ENCODE results near the gene SEC14L1. TPM values are rescaled to one million over a fixed set of nuclear protein-coding genes. Genes with fewer than 3 reads are reported as not detected.

SEC14L1 gene
- total RNA-seq, 1 experiment from 2014 or later = 58.6 TPM

- H3K27ac ChIP-seq (ENCODE audit: insufficient read length, low read depth, low read length) = no peak overlapping the region
Observed at GRCh38 chr17:77242118-77242851, 101.5 kb downstream of the SEC14L1 start.

More at GRCh38 chr17:77242118-77242851, 101.5 kb downstream of the SEC14L1 start:
- H2AK5ac ChIP-seq (ENCODE audit: insufficient read length, low read length) = no peak overlapping the region
- H3K27me3 Mint-ChIP-seq (ENCODE audit: low read depth) = peaks cover 6% of the 10 kb centered on the region
- no peak overlapping the region for H3K14ac ChIP-seq (ENCODE audit: insufficient read depth, low read length)
- no peak for DNase-seq
- no peak overlapping the region for H2BK120ac ChIP-seq (ENCODE audit: low read depth, low read length, poor library complexity, severe bottlenecking)
- no peak overlapping the region for H3K4ac ChIP-seq (ENCODE audit: low read depth, low read length)
- no peak overlapping the region for H2AFZ ChIP-seq (ENCODE audit: low read length)
- no peaks in the 10 kb centered on the region for H3K79me1 ChIP-seq (ENCODE audit: insufficient read depth, low read depth, low read length, poor library complexity, severe bottlenecking)
- H3K4me3 Mint-ChIP-seq = no peak overlapping the region
- H3K9ac ChIP-seq (ENCODE audit: extremely low read depth, insufficient read length, low read length) = no peak overlapping the region
- no CpG with 5 or more reads among the region's 23 CpGs for WGBS (ENCODE audit: extremely low coverage, insufficient read length, low lambda C conversion rate)
- H3K23me2 ChIP-seq (ENCODE audit: insufficient read length, low read depth, low read length, poor library complexity, severe bottlenecking) = peaks cover 3% of the 10 kb centered on the region
- no peak overlapping the region for H3K56ac ChIP-seq (ENCODE audit: insufficient read length, low read depth, low read length)
- no peak overlapping the region for H3K18ac ChIP-seq (ENCODE audit: insufficient read length, low read depth, low read length)
- no peaks in the 10 kb centered on the region for H3K36me3 Mint-ChIP-seq (ENCODE audit: insufficient read depth in 1 of 3, low read depth in 3 of 3)
- H2BK15ac ChIP-seq (ENCODE audit: low read depth, low read length) = no peak overlapping the region
- no peak overlapping the region for H2BK12ac ChIP-seq (ENCODE audit: insufficient read length, low read depth, low read length)
- H3K27me3 ChIP-seq (ENCODE audit: insufficient read depth, low read length) = no peaks in the 10 kb centered on the region
- H3T11ph ChIP-seq (ENCODE audit: low read length) = no peak overlapping the region
- no peak overlapping the region for H2BK5ac ChIP-seq (ENCODE audit: insufficient read length, low read length)
- H4K5ac ChIP-seq (ENCODE audit: insufficient read length, low read depth, low read length) = no peak overlapping the region
- no peaks in the 10 kb centered on the region for H3K9me3 ChIP-seq (ENCODE audit: control insufficient read depth, low read depth, low read length)
- H3K9me3 Mint-ChIP-seq = peaks cover 0 to 5% of the 10 kb centered on the region in 2 experiments; a peak in 1 of 5 replicates
- H4K8ac ChIP-seq (replicated peaks; ENCODE audit: insufficient read length, low read depth, low read length) = no peak overlapping the region
- no peaks in the 10 kb centered on the region for H4K20me1 ChIP-seq (ENCODE audit: control insufficient read depth, insufficient read depth, insufficient read length)
- H3K4me1 Mint-ChIP-seq = peaks cover 0 to 4% of the 10 kb centered on the region in 2 experiments; a peak in 1 of 4 replicates
- no peaks in the 10 kb centered on the region for H3K4me1 ChIP-seq (ENCODE audit: insufficient read depth, low read length)
- no peaks in the 10 kb centered on the region for H3K79me2 ChIP-seq (ENCODE audit: insufficient read depth, low read length)
- H2BK20ac ChIP-seq (ENCODE audit: low read depth, low read length, poor library complexity, severe bottlenecking) = no peak overlapping the region
- no peak for TF ChIP-seq CTCF (conservative IDR thresholded peaks at IDR 0.05)
- no peak overlapping the region for H3K23ac ChIP-seq (ENCODE audit: insufficient read length, low read depth, low read length)
- no peak overlapping the region for H3K27ac Mint-ChIP-seq
- H3K4me2 ChIP-seq (ENCODE audit: insufficient read depth, insufficient read length, low read length) = no peak overlapping the region
- no peak overlapping the region for H4K91ac ChIP-seq (ENCODE audit: insufficient read length, low read depth, low read length)
